NCI-H1417 (cell line): ENCODE data around the gene LY6G5C.

Experiments used
- DNase-seq, 3 experiments: peaks; one replicate each; lab custom pipeline; 2025; lab: John Stamatoyannopoulos, UW

The LY6G5C gene

DNA sequence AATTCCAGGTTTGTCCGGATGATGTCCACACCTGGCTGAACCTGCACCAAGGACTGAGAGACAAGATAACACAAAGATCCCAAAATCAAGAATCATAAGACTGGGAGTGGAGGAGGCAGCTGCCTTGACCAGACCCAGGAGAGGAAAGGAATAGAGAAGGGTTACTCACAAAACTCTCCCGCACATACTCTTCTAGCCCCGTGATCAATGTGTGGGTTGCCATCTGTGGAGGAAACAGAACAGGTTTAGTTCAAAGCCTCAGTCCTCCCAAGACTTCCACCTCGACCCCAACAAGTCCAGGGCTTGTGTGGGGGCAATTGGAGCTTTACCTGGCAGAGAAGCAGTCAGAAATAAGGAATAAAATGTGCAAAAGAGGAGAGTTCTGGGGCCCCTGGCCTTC is 39.5 kb downstream of the LY6G5C start:
- DNase-seq = no peak

DNA sequence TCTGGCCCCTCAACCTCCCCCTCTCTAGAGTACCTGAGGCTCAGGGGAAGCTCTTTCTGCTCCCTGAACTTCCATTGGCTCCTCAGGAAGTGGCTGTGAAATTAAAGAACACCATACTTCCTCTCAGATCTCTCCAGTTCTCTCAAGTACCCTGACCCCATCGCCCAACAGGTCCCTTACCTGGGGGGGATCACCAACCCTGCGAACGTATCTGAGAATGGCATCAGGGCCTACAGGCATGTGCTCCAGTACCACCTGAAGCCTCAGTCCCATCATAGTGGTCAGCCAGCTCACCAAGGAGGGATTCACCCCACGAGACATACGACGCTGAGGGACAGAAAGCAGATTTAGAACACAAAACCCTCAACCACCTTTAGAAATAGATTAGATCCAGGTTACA is 40.3 kb downstream of the LY6G5C start:
- DNase-seq = no peak

DNA sequence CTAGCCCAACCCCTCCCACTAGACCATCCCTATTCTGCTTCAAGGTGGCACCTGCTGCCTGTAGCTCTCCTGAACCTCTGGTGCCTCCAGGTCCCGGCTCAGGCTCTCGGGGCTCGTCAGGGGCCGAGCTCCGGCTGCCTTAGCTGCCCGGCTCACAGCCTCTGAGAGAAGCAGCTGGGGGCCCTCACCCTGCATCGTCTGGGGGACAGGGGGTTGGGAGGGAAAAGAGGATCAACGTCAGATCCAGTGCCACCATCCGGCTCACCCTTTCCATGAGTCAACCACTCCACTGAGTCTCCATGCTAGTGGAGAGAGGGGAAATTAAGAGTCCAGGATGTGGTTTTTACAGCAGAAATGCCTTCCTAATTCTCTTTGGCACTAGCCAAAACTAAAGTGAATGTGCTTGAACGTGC is 41.4 kb downstream of the LY6G5C start:
- no peak for DNase-seq

DNA sequence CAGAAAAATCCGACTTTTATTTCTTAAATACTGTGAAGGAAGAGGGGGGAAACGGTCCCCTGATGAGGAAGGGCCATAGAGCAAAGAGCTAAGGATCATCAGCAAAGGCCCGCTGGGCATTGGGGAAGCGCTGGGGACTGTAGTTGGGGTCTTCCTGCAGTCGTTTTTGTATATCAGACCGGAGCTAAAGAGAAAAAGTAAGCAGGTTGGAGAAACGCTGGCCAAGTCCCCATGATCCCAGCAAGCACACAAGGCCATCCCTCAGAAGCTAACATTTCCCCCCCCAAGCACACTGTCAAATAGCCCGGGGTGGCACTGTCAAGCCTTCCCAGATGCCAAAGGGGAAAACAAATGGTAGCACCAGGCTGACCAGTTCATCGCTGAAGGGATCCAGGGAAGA is 41.8 kb downstream of the LY6G5C start:
- no peak for DNase-seq

DNA sequence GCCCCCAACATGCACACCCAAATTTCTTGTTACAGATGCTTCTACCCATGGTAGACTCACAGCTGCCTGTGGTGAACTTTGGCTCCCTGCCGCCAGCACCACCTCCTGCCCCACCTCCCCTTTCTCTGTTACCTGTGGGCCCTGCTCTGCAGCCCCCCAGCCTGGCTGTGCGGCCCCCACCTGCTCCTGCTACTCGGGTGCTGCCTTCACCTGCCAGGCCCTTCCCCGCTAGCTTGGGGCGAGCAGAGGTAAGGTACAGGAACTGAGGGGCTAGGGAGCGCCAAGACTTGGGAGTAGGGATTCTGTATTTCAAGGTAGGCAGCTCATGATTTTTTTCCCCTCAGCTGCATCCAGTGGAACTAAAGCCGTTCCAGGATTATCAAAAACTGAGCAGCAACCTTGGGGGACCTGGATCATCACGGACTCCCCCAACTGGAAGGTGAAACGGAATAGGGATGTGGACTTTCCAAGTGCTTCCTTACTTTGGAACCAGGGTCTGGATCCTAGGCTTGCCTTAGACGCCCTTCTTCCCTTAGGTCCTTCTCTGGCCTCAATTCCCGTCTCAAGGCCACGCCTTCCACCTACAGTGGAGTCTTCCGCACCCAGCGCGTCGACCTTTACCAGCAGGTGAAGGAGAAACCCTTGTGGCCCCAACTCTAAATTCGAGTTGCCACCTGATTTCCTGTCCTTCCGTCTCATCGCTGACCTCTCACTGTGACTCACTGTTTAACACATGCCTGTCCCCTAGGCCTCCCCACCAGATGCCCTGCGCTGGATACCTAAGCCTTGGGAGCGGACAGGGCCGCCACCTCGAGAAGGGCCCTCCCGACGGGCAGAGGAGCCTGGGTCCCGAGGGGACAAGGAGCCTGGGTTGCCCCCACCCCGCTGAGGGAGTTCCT is 43.9 kb downstream of the LY6G5C start:
- DNase-seq = no peak

DNA sequence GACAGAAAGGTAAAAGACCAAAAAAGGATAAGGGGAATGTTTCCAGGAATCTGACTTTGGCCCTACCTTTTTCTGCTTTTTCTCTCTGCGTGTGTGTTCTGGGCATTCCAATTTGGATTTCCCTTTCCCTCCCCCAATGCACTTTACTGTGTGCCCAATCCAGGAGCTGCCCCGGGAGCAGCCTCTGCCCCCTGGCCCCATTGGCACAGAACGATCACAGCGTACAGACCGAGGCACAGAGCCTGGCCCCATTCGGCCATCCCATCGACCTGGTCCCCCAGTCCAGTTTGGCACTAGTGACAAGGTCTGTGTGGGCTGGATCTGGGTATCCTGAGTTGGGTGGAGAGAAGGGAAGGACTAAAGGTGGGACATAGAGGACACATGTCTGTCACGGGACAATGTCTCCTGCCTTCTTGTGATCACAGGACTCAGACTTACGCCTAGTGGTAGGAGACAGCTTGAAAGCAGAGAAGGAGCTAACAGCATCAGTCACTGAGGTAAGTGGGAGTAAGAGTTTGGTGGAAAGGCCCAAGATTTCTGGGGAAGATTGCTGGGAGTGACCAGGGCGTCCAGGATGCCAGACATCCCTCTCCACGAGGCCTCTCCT is 45.8 kb downstream of the LY6G5C start:
- no peak for DNase-seq

DNA sequence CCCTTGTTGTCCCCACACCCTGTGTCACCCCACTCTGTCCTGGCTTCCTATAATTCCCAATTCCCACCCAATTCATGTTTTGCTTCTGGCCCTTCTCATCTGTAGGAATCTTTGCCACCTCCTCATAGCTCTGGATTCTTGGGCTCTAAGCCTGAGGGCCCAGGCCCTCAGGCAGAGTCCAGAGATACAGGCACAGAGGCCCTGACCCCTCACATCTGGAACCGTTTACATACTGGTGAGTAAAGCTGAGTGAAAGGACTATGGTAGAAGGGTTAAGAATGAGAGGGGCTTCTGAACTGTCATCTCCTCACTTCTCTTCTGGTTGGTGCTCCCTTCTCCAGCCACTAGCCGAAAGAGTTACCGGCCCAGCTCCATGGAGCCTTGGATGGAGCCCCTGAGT is 46.7 kb downstream of the LY6G5C start:
- DNase-seq = no peak

DNA sequence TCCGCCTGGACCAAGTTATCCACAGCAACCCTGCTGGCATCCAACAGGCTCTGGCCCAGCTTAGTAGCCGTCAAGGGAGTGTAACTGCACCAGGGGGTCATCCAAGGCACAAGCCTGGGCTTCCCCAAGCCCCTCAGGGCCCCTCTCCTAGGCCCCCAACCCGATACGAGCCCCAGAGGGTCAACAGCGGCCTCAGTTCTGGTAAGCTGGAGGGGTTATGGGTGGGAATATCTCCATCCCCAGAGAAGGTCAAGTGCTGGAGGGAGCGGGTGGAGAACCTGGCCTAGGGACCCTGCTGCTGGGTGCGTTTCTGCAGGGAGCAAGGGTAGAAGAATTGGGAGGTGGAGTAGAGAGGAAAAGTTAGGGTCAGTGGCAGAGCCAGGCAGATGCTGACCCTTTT is 47.4 kb downstream of the LY6G5C start:
- DNase-seq = no peak

DNA sequence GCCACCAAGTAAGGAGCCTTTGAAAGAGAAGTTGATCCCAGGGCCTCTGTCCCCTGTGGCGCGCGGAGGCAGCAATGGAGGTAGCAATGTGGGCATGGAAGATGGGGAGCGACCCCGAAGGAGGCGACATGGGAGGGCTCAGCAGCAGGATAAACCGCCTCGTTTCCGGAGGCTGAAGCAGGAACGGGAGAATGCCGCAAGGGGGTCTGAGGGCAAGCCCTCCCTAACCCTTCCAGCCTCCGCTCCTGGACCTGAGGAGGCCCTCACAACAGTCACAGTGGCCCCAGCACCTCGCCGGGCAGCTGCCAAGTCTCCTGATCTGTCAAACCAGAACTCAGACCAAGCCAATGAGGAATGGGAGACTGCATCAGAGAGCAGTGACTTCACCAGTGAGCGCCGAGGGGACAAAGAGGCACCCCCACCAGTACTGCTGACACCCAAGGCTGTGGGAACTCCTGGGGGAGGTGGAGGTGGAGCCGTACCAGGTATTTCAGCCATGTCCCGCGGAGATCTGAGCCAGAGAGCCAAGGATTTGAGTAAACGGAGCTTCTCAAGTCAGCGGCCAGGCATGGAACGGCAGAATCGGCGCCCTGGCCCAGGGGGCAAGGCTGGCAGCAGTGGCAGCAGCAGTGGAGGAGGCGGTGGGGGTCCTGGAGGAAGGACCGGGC is 48.5 kb downstream of the LY6G5C start:
- no peak for DNase-seq

DNA sequence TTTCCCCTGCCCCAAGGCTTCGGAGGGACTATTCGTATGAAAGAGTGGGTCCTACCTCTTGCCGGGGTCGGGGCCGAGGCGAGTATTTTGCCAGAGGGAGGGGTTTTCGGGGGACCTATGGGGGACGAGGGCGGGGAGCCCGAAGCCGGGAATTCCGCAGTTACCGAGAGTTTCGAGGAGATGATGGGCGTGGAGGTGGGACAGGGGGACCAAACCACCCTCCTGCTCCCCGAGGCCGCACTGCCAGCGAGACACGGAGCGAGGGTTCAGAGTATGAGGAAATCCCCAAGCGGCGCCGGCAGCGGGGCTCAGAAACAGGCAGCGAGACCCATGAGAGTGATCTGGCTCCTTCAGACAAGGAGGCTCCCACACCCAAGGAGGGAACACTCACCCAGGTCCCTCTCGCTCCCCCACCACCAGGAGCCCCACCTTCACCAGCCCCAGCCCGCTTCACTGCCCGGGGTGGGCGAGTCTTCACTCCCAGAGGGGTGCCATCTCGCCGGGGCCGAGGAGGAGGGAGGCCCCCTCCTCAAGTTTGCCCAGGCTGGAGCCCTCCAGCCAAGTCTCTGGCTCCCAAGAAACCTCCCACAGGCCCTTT is 49.1 kb downstream of the LY6G5C start:
- DNase-seq = no peak

DNA sequence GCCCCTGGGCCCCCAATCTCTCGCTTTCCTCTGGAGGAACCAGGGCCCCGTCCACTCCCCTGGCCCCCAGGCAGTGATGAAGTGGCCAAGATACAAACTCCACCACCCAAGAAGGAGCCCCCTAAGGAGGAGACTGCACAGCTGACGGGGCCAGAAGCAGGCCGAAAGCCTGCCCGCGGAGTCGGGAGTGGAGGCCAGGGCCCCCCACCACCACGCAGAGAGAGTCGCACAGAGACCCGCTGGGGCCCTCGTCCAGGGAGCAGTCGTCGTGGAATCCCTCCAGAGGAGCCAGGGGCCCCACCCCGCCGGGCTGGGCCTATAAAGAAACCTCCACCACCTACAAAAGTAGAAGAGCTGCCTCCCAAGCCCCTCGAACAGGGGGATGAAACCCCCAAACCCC is 49.7 kb downstream of the LY6G5C start:
- no peak for DNase-seq

DNA sequence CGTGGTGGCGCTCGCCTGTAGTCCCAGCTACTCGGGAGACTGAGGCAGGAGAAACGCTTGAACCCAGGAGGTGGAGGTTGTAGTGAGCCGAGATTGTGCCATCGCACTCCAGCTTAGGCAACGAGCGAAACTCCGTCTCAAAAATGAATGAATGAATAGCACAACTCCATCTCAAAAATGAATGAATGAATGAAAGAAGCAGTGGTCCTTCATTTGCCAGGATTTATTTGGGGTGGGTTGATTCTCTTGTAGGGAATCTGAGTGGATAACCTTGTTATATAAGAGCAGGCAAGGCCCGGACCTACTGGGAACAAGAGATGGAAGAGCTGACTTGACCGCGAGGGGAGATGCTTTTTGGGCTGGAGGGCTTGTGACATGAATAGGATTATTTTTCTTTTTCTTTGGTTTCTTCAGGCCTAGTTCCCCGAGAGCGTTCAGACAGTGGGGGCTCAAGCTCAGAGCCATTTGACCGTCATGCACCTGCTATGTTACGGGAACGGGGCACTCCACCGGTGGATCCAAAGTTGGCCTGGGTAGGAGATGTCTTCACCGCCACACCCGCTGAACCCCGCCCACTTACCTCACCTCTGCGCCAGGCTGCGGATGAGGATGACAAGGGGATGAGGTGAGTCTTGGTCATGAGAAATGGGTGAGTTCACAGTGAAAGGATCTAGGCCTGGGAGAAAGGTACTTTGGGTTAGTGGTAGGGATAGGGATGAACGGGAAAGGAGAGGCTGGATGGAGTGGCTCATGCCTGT is 50.5 kb downstream of the LY6G5C start:
- DNase-seq = no peak

DNA sequence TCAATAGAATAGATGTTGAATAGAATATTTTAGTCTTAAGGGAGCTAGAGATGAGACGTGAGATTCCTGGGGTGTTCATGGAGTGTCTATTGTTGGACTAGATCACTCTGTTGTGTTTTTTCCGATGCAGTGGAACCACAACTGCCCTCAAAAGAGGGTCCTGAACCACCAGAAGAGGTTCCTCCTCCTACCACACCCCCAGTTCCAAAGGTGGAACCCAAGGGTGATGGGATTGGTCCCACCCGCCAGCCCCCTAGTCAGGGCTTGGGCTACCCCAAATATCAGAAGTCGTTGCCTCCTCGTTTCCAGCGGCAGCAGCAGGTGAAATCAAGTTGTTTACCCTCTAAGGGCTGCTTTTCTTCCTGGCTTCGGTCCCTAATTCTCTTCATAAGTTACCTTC is 51.9 kb downstream of the LY6G5C start:
- DNase-seq = no peak

DNA sequence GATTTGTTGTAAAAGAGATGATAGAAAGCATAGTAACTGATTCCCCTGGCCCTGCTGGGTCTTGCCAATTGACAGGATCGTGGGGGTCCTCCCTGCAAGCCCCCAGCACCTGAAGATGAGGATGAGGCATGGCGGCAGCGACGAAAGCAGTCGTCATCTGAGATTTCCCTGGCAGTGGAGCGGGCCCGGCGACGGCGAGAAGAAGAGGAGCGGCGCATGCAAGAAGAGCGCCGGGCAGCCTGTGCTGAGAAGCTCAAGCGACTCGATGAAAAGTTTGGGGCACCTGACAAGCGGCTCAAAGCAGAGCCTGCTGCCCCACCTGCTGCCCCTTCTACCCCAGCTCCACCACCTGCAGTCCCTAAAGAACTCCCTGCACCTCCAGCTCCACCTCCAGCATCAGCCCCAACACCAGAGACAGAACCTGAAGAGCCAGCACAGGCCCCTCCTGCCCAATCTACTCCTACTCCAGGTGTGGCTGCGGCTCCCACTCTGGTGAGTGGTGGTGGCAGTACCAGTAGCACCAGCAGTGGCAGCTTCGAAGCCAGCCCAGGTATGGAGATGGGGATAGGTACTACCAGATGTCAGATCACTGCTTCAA is 53.1 kb downstream of the LY6G5C start:
- no peak for DNase-seq

DNA sequence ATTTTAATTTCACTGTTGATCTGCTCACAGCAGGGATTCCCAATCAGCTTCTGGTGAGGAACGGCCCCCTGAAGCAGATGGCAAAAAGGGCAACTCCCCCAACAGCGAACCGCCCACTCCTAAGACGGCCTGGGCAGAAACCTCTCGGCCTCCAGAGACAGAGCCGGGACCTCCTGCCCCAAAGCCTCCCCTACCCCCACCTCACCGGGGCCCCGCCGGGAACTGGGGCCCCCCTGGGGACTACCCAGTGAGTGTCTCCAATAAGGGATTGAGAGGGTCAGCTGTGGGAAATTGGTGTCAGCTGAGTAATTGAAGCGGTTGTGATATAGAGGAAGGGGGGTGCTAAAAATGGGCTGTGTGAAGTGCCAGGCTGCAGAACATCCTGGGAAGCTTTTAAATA is 53.9 kb downstream of the LY6G5C start:
- DNase-seq = no peak
